HepG2 (cell line): ENCODE results near the gene ARHGEF7. TPM values are rescaled to one million over a fixed set of nuclear protein-coding genes. Genes with fewer than 3 reads are reported as not detected.

ENCODE experiments used
- ATAC-seq: fragments of 200-7000 bp; cut with Tn5 transposase; 3 replicates; pipeline ENCODE4 v1.9.1; 2020; ENCODE audit warnings: mild to moderate bottlenecking, moderate library complexity
- BruUV-seq: library from RNA; stranded (reverse); fragments of 400-500 nt; replicated peaks from 2 replicates; lab custom pipeline; 2021; lab: Mats Ljungman, UMichigan
- CTCF ChIA-PET: fragments of 300-600 bp; formaldehyde crosslinking; extraction: SDS; loops from one replicate; lab custom pipeline; 2021; ENCODE audit warnings: low total read pairs, inconsistent platforms, low intra/inter-chr PET ratio; lab: Yijun Ruan, JAX
- POLR2A ChIA-PET: fragments of 350-600 bp; sonication (Branson Sonifier 250); formaldehyde crosslinking; loops from one replicate; lab custom pipeline; 2020; ENCODE audit warnings: antibody characterized with exemption, inconsistent platforms; lab: Yijun Ruan, JAX
- DNase-seq: peaks from one replicate; pipeline ENCODE4 v3.0.0-alpha.2; 2015; ENCODE audit warnings: low spot score
- FAIRE-seq: peaks from 3 replicates; lab custom pipeline; 2011; peaks lifted over from hg19 to GRCh38; lab: Jason Lieb, UNC
- H2AFZ ChIP-seq: one replicate; pipeline ENCODE4 v1.6.1; 2011; ENCODE audit warnings: low read length, inconsistent platforms
- H3K27ac ChIP-seq: fragments of 300-600 bp; 3 replicates; pipeline ENCODE4 v1.8.0; 2011; ENCODE audit warnings: mixed run types, mild to moderate bottlenecking, mixed read lengths, low read length, inconsistent platforms; ENCODE audit not compliant: insufficient read depth; ENCODE audit errors: extremely low read length
- H3K27me3 ChIP-seq, 2 experiments: fragments of 200-600 bp in 1 of 2; 2 replicates in 1 of 2; 3 replicates in 1 of 2; pipeline versions ENCODE4 v1.6.0 to v1.8.0; 2011; ENCODE audit warnings: low read length in 2 of 2, mild to moderate bottlenecking in 2 of 2, moderate library complexity in 2 of 2, inconsistent platforms in 1 of 2; ENCODE audit not compliant: insufficient read depth in 2 of 2, control insufficient read depth in 1 of 2
- H3K36me3 ChIP-seq, 2 experiments: fragments of 200-600 bp in 1 of 2; replicated peaks in 1 of 2; 2 replicates in 1 of 2; 3 replicates in 1 of 2; pipeline versions ENCODE4 v1.5.1 to v1.8.0; 2011; ENCODE audit warnings: low read length in 2 of 2, inconsistent platforms in 1 of 2; ENCODE audit not compliant: insufficient read depth in 2 of 2, control insufficient read depth in 1 of 2
- H3K4me1 ChIP-seq: 2 replicates; pipeline ENCODE4 v1.5.1; 2012; ENCODE audit warnings: low read length, inconsistent platforms; ENCODE audit not compliant: insufficient read depth
- H3K4me2 ChIP-seq: 2 replicates; pipeline ENCODE4 v1.6.0; 2011; ENCODE audit warnings: low read depth, low read length, inconsistent platforms
- H3K4me3 ChIP-seq, 3 experiments: fragments of 200-600 bp in 1 of 3; sonication (generic), shearing (Covaris generic) in 1 of 3; replicated peaks in 1 of 3; 2 replicates each; pipeline ENCODE4 v1.5.1; 2011 to 2016; ENCODE audit warnings: low read length in 3 of 3, inconsistent platforms in 2 of 3, low read depth in 2 of 3, mild to moderate bottlenecking in 2 of 3, control low read depth in 1 of 3, mixed read lengths in 1 of 3; ENCODE audit not compliant: insufficient read depth in 1 of 3
- H3K79me2 ChIP-seq: one replicate; pipeline ENCODE4 v1.6.1; 2011; ENCODE audit warnings: low read length, inconsistent platforms; ENCODE audit not compliant: insufficient read depth
- H3K9ac ChIP-seq: 2 replicates; pipeline ENCODE4 v1.6.0; 2011; ENCODE audit warnings: mild to moderate bottlenecking, low read depth, low read length, inconsistent platforms; ENCODE audit not compliant: insufficient read depth
- H3K9me3 ChIP-seq: 2 replicates; pipeline ENCODE4 v1.5.1; 2012; ENCODE audit warnings: mild to moderate bottlenecking, low read length
- H4K20me1 ChIP-seq: 2 replicates; pipeline ENCODE4 v1.6.0; 2011; ENCODE audit warnings: inconsistent platforms, mild to moderate bottlenecking, low read length, moderate library complexity; ENCODE audit not compliant: insufficient read depth
- PPARG ChIP-seq: conservative IDR thresholded peaks from 2 replicates; pipeline ENCODE4 v1.6.1; 2016; ENCODE audit warnings: missing biosample characterization, missing genetic modification reagents
- WGBS: methylation state at CpG from one replicate; pipeline ENCODE4 v1.1.6; 2017; ENCODE audit warnings: low lambda C conversion rate; 5-methylcytosine and 5-hydroxymethylcytosine counted together
- in situ Hi-C: cut with HindIII; loops from 2 replicates; pipeline ENCODE4 v1.10.0; 2017; ENCODE audit warnings: low pct_unique_long_range_greater_than_20kb; ENCODE audit not compliant: extremely low pct_ligation_motif_present
- intact Hi-C: fragments of 100-400 bp; cut with micrococcal nuclease; formaldehyde crosslinking; loops from one replicate; pipeline ENCODE4 v1.10.0; 2022; ENCODE audit not compliant: unreplicated experiment
- polyA plus RNA-seq, 8 experiments: library from polyadenylated mRNA; depleted of rRNA in 3 of 8; stranded (reverse) in 7 of 8; unstranded in 1 of 8; fragments of >200 nt; fragmentation: Illumina TruSeq in 4 of 8; extraction: Trizol in 4 of 8; gene quantifications; 2 replicates each; pipeline versions ENCODE4 v1.2.1 to v1.2.3, GENCODE V29; 2011 to 2016; ENCODE audit warnings: low read depth in 4 of 8, missing spikeins in 1 of 8, mixed read lengths in 1 of 8; ENCODE audit not compliant: insufficient read depth in 1 of 8
- total RNA-seq, 5 experiments: library from RNA; depleted of rRNA; stranded (reverse); fragments of >200 nt; fragmentation: Illumina TruSeq; extraction: Trizol; gene quantifications; 2 replicates each; pipeline ENCODE4 v1.2.3, GENCODE V29; 2016; ENCODE audit warnings: low read depth in 1 of 5
- TF ChIP-seq, protein P1 (sequence below): sonication (generic); formaldehyde crosslinking; IDR thresholded peaks from one replicate; pipeline ENCODE4 v1.5.1; 2020; ENCODE audit warnings: mild to moderate bottlenecking, missing genetic modification reagents; ENCODE audit errors: not compliant biosample characterization

ARHGEF7 gene
- total and polyA plus RNA-seq, 2 of the 13 experiments (the other 11 are each of a cell fraction or from before 2014, with no cell fraction given) = 15.7 to 22.3 TPM

DNA sequence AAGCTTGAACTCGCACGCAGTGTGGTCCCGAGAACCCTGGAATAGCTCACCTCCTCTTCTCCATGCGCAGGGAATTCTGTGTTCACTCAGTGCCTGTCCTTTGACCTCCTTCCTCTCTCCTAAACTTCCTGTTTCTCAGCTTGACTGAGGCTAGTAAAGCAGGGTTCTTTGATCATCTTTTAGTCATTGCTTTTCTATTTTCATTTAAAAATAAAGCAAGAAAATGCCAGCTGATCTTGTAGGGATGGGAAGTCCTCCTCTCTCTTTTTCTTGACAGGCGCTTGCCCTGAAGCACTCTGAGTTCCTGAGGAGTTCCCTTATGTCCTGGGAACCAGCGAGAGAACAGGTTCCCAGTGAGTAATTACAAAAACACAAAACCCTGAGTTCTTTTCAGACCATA, 62.8 kb downstream of the ARHGEF7 start:
- H3K36me3 ChIP-seq = peaks cover 4 to 10% of the 10 kb centered on the region in 2 experiments; a peak in 4 of 5 replicates
- DNase-seq (no peak), ATAC-seq (no peak; the same call in 2 of the 3 replicates), FAIRE-seq (no peak)
- no TSS peak for BruUV-seq
- H3K4me3 ChIP-seq = no peak overlapping the region
- no peaks in the 10 kb centered on the region for H3K27me3 ChIP-seq
- 0 out of 2 replicates have a peak, but pooled peaks have one; percentile 14 for TF ChIP-seq PPARG
- TF ChIP-seq, protein P1, sequence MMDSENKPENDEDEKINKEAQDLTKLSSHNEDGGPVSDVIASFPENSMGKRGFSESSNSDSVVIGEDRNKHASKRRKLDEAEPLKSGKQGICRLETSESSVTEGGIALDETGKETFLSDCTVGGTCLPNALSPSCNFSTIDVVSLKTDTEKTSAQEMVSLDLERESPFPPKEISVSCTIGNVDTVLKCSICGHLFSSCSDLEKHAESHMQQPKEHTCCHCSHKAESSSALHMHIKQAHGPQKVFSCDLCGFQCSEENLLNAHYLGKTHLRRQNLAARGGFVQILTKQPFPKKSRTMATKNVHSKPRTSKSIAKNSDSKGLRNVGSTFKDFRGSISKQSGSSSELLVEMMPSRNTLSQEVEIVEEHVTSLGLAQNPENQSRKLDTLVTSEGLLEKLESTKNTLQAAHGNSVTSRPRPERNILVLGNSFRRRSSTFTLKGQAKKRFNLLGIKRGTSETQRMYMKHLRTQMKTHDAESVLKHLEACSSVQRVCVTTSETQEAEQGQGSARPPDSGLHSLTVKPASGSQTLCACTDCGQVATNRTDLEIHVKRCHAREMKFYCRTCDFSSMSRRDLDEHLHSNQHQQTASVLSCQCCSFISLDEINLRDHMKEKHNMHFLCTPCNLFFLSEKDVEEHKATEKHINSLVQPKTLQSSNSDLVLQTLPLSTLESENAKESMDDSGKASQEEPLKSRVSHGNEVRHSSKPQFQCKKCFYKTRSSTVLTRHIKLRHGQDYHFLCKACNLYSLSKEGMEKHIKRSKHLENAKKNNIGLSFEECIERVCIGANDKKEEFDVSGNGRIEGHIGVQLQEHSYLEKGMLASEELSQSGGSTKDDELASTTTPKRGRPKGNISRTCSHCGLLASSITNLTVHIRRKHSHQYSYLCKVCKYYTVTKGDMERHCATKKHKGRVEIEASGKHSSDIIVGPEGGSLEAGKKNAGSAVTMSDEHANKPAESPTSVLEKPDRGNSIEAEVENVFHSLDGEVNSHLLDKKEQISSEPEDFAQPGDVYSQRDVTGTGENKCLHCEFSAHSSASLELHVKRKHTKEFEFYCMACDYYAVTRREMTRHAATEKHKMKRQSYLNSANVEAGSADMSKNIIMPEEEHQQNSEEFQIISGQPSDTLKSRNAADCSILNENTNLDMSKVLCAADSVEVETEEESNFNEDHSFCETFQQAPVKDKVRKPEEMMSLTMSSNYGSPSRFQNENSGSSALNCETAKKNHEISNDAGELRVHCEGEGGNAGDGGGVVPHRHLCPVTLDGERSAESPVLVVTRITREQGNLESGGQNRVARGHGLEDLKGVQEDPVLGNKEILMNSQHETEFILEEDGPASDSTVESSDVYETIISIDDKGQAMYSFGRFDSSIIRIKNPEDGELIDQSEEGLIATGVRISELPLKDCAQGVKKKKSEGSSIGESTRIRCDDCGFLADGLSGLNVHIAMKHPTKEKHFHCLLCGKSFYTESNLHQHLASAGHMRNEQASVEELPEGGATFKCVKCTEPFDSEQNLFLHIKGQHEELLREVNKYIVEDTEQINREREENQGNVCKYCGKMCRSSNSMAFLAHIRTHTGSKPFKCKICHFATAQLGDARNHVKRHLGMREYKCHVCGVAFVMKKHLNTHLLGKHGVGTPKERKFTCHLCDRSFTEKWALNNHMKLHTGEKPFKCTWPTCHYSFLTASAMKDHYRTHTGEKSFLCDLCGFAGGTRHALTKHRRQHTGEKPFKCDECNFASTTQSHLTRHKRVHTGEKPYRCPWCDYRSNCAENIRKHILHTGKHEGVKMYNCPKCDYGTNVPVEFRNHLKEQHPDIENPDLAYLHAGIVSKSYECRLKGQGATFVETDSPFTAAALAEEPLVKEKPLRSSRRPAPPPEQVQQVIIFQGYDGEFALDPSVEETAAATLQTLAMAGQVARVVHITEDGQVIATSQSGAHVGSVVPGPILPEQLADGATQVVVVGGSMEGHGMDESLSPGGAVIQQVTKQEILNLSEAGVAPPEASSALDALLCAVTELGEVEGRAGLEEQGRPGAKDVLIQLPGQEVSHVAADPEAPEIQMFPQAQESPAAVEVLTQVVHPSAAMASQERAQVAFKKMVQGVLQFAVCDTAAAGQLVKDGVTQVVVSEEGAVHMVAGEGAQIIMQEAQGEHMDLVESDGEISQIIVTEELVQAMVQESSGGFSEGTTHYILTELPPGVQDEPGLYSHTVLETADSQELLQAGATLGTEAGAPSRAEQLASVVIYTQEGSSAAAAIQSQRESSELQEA = no peak
- POLR2A ChIA-PET = no interaction called here
- H4K20me1 ChIP-seq = peaks cover 21% of the 10 kb centered on the region; the same call in 1 of the 2 replicates
- peaks cover 88% of the 10 kb centered on the region for H3K79me2 ChIP-seq
- no peak overlapping the region for H2AFZ ChIP-seq
- H3K4me1 ChIP-seq = peaks cover 16% of the 10 kb centered on the region
- intact Hi-C loops (no loop called here), in situ Hi-C loops (no loop called here)
- CTCF ChIA-PET = no interaction called here
- no peaks in the 10 kb centered on the region for H3K9me3 ChIP-seq
- 97% methylated on average over 6 of the region's 6 CpGs for WGBS
- no peak overlapping the region for H3K9ac ChIP-seq
- no peak overlapping the region for H3K4me2 ChIP-seq
- no peak overlapping the region for H3K27ac ChIP-seq
